Measurements from ENCODE around the gene TCL1B.
"Not testable (repeated sequence)": the region's sequence is repeated elsewhere in the genome, so short reads cannot be mapped to it uniquely, and the experiment has no call there.

The TCL1B gene

GRCh38 chr14:95729402-95730028, 43.3 kb downstream of the TCL1B start:
- H3K27ac Mint-ChIP-seq: peak overlapping the region; percentile 84
- not testable (repeated sequence) for H3K36me3 Mint-ChIP-seq, H3K27me3 Mint-ChIP-seq

GRCh38 chr14:95730126-95730525, 43.9 kb downstream of the TCL1B start:
- no peak for ATAC-seq (replicated peaks)

More at GRCh38 chr14:95729402-95730028, 43.3 kb downstream of the TCL1B start:
- ATAC-seq (replicated peaks) (peak; percentile 63 to 66), DNase-seq (peak; percentile 60)
- H3K9me3 Mint-ChIP-seq: not testable (repeated sequence)
- peaks cover 51 to 85% of the 10 kb centered on the region in 2 donors for H3K4me1 Mint-ChIP-seq
- peak overlapping the region; percentile 48 to 62 for H3K4me3 Mint-ChIP-seq

GRCh38 chr14:95733212-95733611, 47.0 kb downstream of the TCL1B start:
- DNase-seq (no peak), ATAC-seq (replicated peaks) (no peak)
- peaks cover 41 to 77% of the 10 kb centered on the region in 2 donors for H3K4me1 Mint-ChIP-seq
- H3K36me3 Mint-ChIP-seq: no peaks in the 10 kb centered on the region
- no peaks in the 10 kb centered on the region for H3K27me3 Mint-ChIP-seq
- H3K4me3 Mint-ChIP-seq: no peak overlapping the region
- no peak overlapping the region for H3K27ac Mint-ChIP-seq
- no peaks in the 10 kb centered on the region for H3K9me3 Mint-ChIP-seq

More at GRCh38 chr14:95730126-95730525, 43.9 kb downstream of the TCL1B start:
- Mint-ChIP-seq H3K4me1 (peaks cover 50 to 82% of the 10 kb centered on the region in 2 donors), H3K27me3 (no peaks in the 10 kb centered on the region), H3K4me3 (peak overlapping the region in 1 of 2 donors; percentile 30), H3K9me3 (no peaks in the 10 kb centered on the region), H3K27ac (peak overlapping the region; percentile 84), H3K36me3 (peaks cover 0 to 6% of the 10 kb centered on the region in 2 donors)
- DNase-seq: no peak

- no peak for DNase-seq
- H3K36me3 Mint-ChIP-seq: peaks cover 5 to 10% of the 10 kb centered on the region in 2 donors
- H3K27ac Mint-ChIP-seq: no peak overlapping the region
- no peak overlapping the region for H3K4me3 Mint-ChIP-seq
- no peaks in the 10 kb centered on the region for H3K27me3 Mint-ChIP-seq
- peaks cover 33 to 62% of the 10 kb centered on the region in 2 donors for H3K4me1 Mint-ChIP-seq
- H3K9me3 Mint-ChIP-seq: peaks cover 5 to 6% of the 10 kb centered on the region in 2 donors
- no peak for ATAC-seq (replicated peaks)
Measured at GRCh38 chr14:95739356-95739755, 53.1 kb downstream of the TCL1B start.

GRCh38 chr14:95741038-95741490, 54.8 kb downstream of the TCL1B start:
- no peak for DNase-seq
- no peak overlapping the region for H3K4me3 Mint-ChIP-seq
- no peak for ATAC-seq (replicated peaks)
- H3K27ac Mint-ChIP-seq: no peak overlapping the region
- peaks cover 5 to 6% of the 10 kb centered on the region in 2 donors for H3K9me3 Mint-ChIP-seq
- no peaks in the 10 kb centered on the region for H3K27me3 Mint-ChIP-seq
- H3K4me1 Mint-ChIP-seq: peaks cover 29 to 50% of the 10 kb centered on the region in 2 donors
- peaks cover 5 to 10% of the 10 kb centered on the region in 2 donors for H3K36me3 Mint-ChIP-seq

- H3K4me1 Mint-ChIP-seq: peaks cover 24 to 43% of the 10 kb centered on the region in 2 donors
- peak overlapping the region; percentile 89 for H3K27ac Mint-ChIP-seq
- peaks cover 5 to 10% of the 10 kb centered on the region in 2 donors for H3K36me3 Mint-ChIP-seq
- no peak for DNase-seq
- H3K4me3 Mint-ChIP-seq: no peak overlapping the region
- H3K9me3 Mint-ChIP-seq: peaks cover 5 to 6% of the 10 kb centered on the region in 2 donors
- ATAC-seq (replicated peaks): no peak
- H3K27me3 Mint-ChIP-seq: no peaks in the 10 kb centered on the region
Measured at GRCh38 chr14:95741781-95742180, 55.6 kb downstream of the TCL1B start.
